Measurements from ENCODE around the gene SLC12A8.

SLC12A8 gene

GRCh38 chr3:125212509-125213363 is at the start of gene SLC12A8:
Gene SLC12A8 (minus strand): TSS chr3:125212748. CDS start chr3:125211349, 1,399 bp downstream.
- DNase-seq, result no peak

DNA sequence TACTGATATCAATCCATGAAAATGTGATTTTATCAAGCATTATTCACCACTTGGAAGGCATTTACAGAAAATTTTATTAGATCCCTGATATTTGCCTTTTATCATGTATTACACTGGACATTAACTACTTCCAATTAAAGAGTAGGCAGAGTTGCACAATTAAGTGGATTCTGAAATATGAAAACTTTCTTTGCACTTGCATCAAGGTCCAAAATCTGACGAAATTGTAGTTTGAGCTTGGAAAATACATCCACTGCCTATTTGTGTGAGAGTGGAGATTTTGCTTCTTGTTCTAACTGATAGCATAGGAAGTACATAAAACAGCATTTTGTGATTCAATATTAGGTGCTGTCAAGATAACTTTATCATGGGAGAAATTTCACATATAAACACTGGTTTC is 49.6 kb upstream of the SLC12A8 start:
- DNase-seq, result no peak

GRCh38 chr3:125261031-125261430 is 48.5 kb upstream of the SLC12A8 start:
- DNase-seq, result no peak

DNA sequence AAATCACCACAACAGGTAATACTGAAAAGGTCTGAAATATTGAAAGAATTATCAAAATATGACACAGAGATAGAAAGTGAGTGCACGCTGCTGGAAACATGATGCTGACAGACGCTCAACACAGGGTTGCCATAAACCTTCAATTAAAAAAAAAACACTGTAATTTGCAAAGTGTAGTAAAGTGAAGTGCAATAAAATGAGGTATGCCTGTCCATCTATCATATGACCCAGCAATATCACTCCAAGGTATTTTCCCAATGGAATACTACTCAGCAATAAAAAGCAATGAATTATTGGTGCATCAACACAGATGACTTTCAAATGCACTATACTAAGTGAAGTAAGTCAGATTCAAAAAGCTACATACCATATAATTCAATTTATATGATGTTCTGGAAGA is 47.6 kb upstream of the SLC12A8 start:
- DNase-seq, result no peak

DNA sequence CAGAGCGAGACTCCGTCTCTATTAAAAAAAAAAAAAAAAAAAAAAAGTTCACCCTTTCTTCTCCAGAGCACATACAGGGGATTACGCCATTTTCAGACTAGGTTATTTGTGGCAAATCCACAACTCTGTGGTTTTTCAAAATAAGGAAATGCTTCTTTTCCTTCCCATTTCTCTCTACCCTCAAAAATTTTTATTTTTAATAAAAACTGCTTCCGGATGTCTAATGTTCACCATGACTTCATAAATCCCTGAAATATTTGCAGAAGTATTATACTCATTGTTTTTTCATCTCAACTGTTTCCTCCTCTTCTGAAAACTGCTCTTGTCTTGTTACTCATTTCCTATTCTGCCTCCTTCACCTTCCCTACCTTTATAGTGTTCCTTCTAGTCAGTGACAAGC is 45.0 kb upstream of the SLC12A8 start:
- no peak for DNase-seq

DNA sequence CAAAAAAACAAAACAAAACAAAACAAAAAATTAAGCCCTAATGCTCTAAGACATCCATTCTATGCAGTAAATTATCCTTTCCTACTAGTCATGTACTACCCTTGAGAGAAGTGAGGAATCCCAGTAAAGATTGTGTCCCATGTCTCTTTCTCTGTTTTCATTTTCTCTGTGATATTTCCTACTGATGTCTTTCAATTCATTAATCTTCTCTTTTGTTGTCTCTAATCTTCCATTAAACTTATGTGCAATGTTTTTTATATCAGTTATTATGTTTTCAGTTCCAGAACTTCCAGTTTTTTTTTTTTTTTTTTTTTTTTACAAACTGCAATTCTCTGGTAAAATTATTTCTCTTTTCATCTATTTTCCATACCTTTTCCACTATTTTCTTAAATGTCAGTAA is 44.1 kb upstream of the SLC12A8 start:
- DNase-seq, result no peak

GRCh38 chr3:125250973-125251372 is 38.4 kb upstream of the SLC12A8 start:
- DNase-seq, result no peak

- DNase-seq, result no peak
Measured at GRCh38 chr3:125246237-125246636, 33.7 kb upstream of the SLC12A8 start.

DNA sequence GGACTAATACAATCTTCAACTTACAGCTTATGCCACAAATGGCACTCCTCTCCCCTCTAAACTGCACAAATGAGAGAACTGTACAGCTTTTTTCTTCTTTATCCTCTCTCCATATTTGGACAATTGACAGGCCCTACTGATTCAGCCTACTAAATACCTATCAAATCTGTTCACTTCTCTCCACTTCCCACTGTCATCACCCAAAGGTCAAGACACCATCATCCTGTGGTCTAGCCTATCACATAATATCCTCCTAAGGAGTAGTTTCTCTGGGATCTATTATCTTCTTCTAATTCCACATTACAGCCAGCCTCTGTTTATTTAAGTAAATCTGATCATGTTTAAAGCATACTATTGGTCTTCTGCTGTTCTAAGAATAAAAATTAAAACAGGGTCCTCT is 33.0 kb upstream of the SLC12A8 start:
- DNase-seq, result no peak

DNA sequence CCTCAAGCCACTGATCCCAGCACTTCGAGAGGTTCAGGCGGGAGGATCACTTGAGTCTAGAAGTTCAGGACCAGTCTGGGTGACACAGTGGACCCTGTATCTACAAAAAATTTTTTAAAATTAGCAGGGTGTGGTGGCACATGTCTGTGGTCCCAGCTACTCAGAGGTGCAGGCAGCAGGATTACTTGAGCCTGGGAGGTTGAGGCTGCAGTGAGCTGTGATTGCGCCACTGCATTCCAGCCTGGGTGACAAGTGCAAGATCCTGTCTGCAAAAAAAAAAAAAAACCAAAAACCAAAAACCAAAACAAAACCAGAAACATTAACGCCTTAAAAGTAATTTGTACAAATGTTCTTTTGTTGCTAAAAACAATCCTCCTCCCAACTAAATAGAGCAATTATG is 27.9 kb upstream of the SLC12A8 start:
- no peak for DNase-seq

GRCh38 chr3:125239266-125239665 is 26.7 kb upstream of the SLC12A8 start:
- DNase-seq, result no peak

DNA sequence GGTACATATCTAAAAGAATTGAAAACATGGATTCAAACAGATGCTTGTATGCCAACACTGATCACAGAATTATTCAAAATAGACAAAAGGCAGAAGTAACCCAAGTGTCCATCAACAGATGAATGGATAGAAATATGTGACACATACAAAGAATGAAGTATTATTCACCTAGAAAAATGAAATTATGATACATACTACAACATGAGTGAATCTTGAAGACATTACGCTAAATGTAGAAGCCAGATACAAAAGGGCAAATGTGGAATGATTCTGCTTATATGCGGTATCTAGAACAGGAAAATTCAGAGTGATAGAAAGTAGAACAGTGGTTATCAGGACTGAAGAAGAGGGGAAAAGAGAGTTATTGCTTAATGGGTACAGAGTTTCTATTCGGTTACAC is 26.2 kb upstream of the SLC12A8 start:
- DNase-seq, result no peak

DNA sequence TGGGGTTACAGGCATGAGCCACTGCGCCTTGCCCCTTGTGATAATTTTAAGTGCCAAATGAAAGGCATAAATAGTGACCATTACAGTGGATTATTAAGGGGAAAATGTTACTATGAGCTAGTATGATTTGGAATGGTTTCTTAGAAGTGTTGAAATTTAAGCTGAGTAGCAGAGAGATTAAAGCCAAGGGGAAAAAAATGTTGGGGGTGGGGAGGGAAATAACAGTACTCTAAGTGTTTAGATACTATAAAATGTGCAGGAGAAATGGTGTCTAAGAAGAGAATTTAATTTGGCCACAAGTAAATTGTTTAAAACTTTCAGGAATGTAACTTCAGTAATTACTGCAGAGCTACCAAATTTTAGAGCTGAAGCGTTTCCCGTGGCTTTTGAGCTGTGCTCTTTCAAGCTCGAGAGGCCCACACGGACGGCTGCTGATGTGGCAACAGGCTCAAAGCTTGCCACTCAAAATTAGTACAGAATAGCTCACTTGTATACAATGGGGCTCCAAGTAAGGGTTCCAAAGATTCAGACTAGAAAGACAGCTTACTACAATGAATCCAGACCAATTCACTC is 23.9 kb upstream of the SLC12A8 start:
- DNase-seq, result no peak

DNA sequence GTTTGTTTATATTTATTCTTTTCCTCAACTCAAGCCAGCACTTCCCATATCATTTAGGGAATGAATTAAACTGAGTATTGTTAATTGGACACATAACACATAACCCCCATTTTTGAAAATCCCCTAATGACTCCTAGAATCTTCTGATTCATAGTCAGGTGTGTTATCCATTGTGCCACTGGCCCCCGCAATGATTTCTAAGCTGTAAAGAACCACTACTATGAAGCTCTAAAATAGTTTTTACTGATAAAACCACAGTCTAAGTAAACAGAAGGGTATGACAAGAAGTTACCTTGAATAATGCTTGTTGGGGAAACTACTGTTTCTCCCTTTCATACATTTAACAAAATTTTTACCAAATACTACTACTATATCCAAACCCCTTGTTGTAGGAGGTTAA is 22.3 kb upstream of the SLC12A8 start:
- DNase-seq, result no peak

- no peak for DNase-seq
Measured at GRCh38 chr3:125232401-125232800, 19.9 kb upstream of the SLC12A8 start.

GRCh38 chr3:125231895-125232294 is 19.3 kb upstream of the SLC12A8 start:
- DNase-seq, result no peak

- DNase-seq, result no peak
Measured at GRCh38 chr3:125229707-125230106, 17.2 kb upstream of the SLC12A8 start.

DNA sequence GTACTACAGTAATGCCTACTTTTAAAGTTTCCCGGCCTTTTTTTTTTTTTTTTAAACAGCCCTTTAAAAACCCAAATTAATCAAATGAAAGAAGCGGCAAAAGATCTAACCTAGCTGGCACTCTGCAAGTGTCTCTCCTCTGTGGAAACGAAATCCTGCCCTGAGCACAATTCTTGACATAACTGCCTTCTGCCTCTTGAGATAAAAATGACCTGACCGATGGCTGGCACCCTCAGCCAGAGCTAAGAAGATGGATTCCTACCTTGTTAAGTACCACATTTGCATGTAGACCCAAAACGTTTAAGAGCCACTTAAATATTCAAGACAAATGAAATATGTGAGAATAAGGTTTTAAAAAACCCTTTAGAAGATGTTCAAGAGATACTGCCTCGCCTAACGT is 16.6 kb upstream of the SLC12A8 start:
- no peak for DNase-seq

DNA sequence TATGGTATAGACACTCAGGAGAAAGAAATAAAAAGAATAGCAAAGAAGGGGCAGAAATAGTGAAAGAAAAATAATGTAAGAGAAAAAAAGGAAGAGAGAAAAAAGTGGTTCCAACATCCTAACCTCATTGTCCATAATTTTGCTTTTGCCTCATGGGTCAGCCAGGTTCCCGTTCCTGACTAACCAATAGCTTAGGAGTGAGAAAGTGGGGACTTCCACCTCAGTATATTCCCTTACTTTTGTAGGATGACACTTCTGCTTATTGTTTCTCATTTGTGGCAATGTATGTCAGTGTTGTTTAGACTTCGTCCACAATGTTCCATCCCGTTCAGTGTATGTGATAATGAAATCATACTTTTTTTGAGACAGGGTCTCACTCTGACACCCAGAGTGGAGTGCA is 9.3 kb upstream of the SLC12A8 start:
- DNase-seq, result no peak

- DNase-seq, result no peak
Measured at GRCh38 chr3:125220727-125221429, 8.3 kb upstream of the SLC12A8 start.

DNA sequence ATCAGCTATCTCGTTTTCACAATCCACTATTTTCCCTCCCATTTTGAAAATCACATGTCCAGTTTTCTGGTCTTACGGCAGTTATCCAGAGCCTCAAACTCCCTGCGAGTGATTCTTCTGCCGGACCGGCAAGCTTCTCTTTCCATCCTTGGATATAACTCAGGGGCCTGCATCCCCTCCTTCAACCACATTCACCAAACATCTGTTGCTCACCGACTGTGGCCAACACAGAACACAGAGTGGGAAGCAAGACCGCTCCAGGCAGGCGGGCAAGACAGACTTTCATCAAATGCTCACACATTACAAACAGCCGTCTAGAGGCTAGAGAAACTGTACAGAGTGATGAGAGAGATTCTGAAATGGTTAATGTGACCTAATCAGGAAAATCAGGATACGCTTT is 7.6 kb upstream of the SLC12A8 start:
- no peak for DNase-seq

DNA sequence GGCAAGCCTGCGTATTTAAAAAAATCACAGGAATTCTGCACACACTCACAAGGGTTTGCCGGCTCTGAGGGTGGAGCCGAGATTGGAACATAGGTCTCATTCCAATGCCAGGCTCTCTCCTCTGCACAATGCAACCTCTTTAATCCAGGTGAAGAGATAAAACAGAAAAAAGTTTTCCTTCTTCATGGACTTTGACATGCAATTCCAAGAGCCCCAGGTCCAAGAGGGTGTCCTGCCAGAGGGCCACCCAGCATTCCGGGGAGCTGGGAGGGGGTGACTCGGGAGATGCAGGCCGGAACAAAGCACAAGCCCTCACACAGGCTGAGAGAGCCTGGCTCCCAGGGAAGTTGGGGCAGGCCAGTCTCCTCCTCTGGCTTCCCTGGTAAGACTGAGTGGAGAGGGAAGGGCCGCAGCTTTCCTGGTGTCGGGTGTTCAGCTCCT is 6.7 kb upstream of the SLC12A8 start:
- DNase-seq, result no peak

DNA sequence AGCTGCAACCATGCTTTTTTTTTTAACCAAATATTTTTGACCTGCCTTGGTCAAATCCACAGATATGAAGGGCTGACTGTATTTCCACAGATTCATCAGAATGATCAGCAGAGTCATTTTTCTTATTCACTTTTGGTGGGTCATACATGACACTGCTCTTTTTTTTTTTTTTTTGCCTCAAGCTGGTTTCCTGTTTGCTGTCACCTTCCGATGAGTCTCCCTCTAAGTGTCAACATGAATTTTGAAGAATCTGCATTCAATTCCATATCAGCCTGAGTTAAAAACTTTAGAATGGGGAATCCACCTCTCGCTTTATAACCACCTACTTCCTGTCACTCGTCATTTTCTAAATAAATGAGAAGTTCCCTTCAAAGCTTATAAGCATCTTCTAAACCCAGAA is 2.2 kb upstream of the SLC12A8 start:
- DNase-seq, result no peak

- DNase-seq, result no peak
Measured at GRCh38 chr3:125213946-125214542, 1.5 kb upstream of the SLC12A8 start.

All from cerebellar nuclear complex (tissue), 1 donor.